OCI-LY3 (cell line): ENCODE data around the gene TWSG1.

ENCODE experiments used
- EZH2phosphoT487 ChIP-seq: fragments of 200-600 bp; shearing (Covaris generic); IDR thresholded peaks from 2 replicates; pipeline ENCODE4 v1.6.1; 2018; ENCODE audit warnings: antibody characterized with exemption, mixed run types, low read depth
- TF ChIP-seq, protein P1 (sequence below): fragments of 200-600, 300-600 bp; sonication (generic); IDR thresholded peaks from 2 replicates; pipeline ENCODE4 v1.5.1; 2014; ENCODE audit warnings: antibody characterized with exemption, low read length, low read depth

- TF ChIP-seq, protein P1, sequence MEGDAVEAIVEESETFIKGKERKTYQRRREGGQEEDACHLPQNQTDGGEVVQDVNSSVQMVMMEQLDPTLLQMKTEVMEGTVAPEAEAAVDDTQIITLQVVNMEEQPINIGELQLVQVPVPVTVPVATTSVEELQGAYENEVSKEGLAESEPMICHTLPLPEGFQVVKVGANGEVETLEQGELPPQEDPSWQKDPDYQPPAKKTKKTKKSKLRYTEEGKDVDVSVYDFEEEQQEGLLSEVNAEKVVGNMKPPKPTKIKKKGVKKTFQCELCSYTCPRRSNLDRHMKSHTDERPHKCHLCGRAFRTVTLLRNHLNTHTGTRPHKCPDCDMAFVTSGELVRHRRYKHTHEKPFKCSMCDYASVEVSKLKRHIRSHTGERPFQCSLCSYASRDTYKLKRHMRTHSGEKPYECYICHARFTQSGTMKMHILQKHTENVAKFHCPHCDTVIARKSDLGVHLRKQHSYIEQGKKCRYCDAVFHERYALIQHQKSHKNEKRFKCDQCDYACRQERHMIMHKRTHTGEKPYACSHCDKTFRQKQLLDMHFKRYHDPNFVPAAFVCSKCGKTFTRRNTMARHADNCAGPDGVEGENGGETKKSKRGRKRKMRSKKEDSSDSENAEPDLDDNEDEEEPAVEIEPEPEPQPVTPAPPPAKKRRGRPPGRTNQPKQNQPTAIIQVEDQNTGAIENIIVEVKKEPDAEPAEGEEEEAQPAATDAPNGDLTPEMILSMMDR = no peak
- no peak for TF ChIP-seq EZH2phosphoT487
These were observed 110.0 kb downstream of the TWSG1 start for GRCh38 chr18:9444549-9444948.
